Fibroblast of the conjunctiva (primary cell): ENCODE results near the gene PBX3.

ENCODE experiments used
- DNase-seq: peaks from one replicate; pipeline ENCODE4 v3.0.0-alpha.2; 2010; ENCODE audit warnings: low read depth

The PBX3 gene

GRCh38 chr9:125950880-125951471, 203.8 kb downstream of the PBX3 start:
- no peak for DNase-seq

GRCh38 chr9:125953314-125954019, 206.3 kb downstream of the PBX3 start:
- DNase-seq: no peak

GRCh38 chr9:125956102-125956501, 208.9 kb downstream of the PBX3 start:
- DNase-seq: no peak

GRCh38 chr9:125959315-125959714, 212.1 kb downstream of the PBX3 start:
- DNase-seq: no peak

GRCh38 chr9:125959951-125960619, 212.9 kb downstream of the PBX3 start:
- DNase-seq: no peak

GRCh38 chr9:125960626-125961025, 213.5 kb downstream of the PBX3 start:
- no peak for DNase-seq

- no peak for DNase-seq
Observed at GRCh38 chr9:125961072-125961471, 213.9 kb downstream of the PBX3 start.

GRCh38 chr9:125963932-125964331, 216.8 kb downstream of the PBX3 start:
- no peak for DNase-seq

- no peak for DNase-seq
Observed at GRCh38 chr9:125964702-125965225, 217.6 kb downstream of the PBX3 start.

- DNase-seq: no peak
Observed at GRCh38 chr9:125965477-125965876, 218.3 kb downstream of the PBX3 start.

- DNase-seq: no peak
Observed at GRCh38 chr9:125966466-125966865, 219.3 kb downstream of the PBX3 start.

GRCh38 chr9:125966959-125967711, 220.0 kb downstream of the PBX3 start:
- no peak for DNase-seq

GRCh38 chr9:125968714-125969374, 221.7 kb downstream of the PBX3 start:
- no peak for DNase-seq

GRCh38 chr9:125969462-125969861, 222.3 kb downstream of the PBX3 start:
- DNase-seq: no peak

- DNase-seq: no peak
Observed at GRCh38 chr9:125969868-125970267, 222.7 kb downstream of the PBX3 start.

GRCh38 chr9:125970340-125970739, 223.2 kb downstream of the PBX3 start:
- DNase-seq: no peak

- DNase-seq: no peak
Observed at GRCh38 chr9:125971050-125971449, 223.9 kb downstream of the PBX3 start.

GRCh38 chr9:125972012-125972729, 225.0 kb downstream of the PBX3 start:
- no peak for DNase-seq

- DNase-seq: no peak
Observed at GRCh38 chr9:125973547-125973946, 226.4 kb downstream of the PBX3 start.

GRCh38 chr9:125974705-125975104, 227.5 kb downstream of the PBX3 start:
- no peak for DNase-seq

- no peak for DNase-seq
Observed at GRCh38 chr9:125977223-125977622, 230.1 kb downstream of the PBX3 start.
